Brain microvascular endothelial cell (primary cell): Measurements from ENCODE around the gene PNCK.

Experiments used
- DNase-seq: peaks from one replicate; pipeline ENCODE4 v3.0.0-alpha.2; 2020
- H3K27ac ChIP-seq: fragments of 250-450 bp; sonication (Bioruptor Pico); 2 replicates; pipeline ENCODE4 v1.5.1; 2020; ENCODE audit warnings: mild to moderate bottlenecking, moderate library complexity
- H3K27me3 ChIP-seq: fragments of 250-450 bp; sonication (Bioruptor Pico); replicated peaks from 2 replicates; pipeline ENCODE4 v1.5.1; 2020; ENCODE audit warnings: mild to moderate bottlenecking
- H3K36me3 ChIP-seq: fragments of 250-450 bp; sonication (Bioruptor Pico); replicated peaks from 2 replicates; pipeline ENCODE4 v1.5.1; 2020; ENCODE audit warnings: mild to moderate bottlenecking
- H3K4me3 ChIP-seq: 2 replicates; pipeline ENCODE4 v1.5.1; 2011; ENCODE audit warnings: low read depth, mild to moderate bottlenecking, control low read depth, low read length, moderate library complexity
- CTCF ChIP-seq: IDR thresholded peaks from 2 replicates; pipeline ENCODE4 v1.5.1; 2011; ENCODE audit warnings: low read depth, mild to moderate bottlenecking, moderate library complexity, low read length, control low read depth, inconsistent platforms; ENCODE audit errors: missing control alignments
- in situ Hi-C: cut with HindIII; loops from 2 replicates; pipeline ENCODE4 v1.10.0; 2017; ENCODE audit warnings: low sequenced_read_pairs, low pct_ligation_motif_present

Gene PNCK

GRCh38 chrX:153704021-153704526 lies 30.5 kb upstream of the PNCK start:
- H3K36me3 ChIP-seq = no peaks in the 10 kb centered on the region

GRCh38 chrX:153703036-153703370 lies 29.4 kb upstream of the PNCK start:
- Histone ChIP-seq H3K27ac (no peak overlapping the region), H3K36me3 (no peaks in the 10 kb centered on the region), H3K27me3 (no peaks in the 10 kb centered on the region), H3K4me3 (no peak overlapping the region)
- DNase-seq = no peak
- in situ Hi-C loops = no loop called here
- no peak for TF ChIP-seq CTCF

More at GRCh38 chrX:153704021-153704526, 30.5 kb upstream of the PNCK start:
- Histone ChIP-seq H3K4me3 (no peak overlapping the region), H3K27me3 (no peaks in the 10 kb centered on the region), H3K27ac (no peak overlapping the region)
- TF ChIP-seq CTCF = no peak
- in situ Hi-C loops = no loop called here
- DNase-seq = no peak

GRCh38 chrX:153702336-153703035 lies 28.9 kb upstream of the PNCK start:
- no peaks in the 10 kb centered on the region for H3K36me3 ChIP-seq
- H3K27ac ChIP-seq = no peak overlapping the region
- DNase-seq = no peak
- no peak overlapping the region for H3K4me3 ChIP-seq
- no peaks in the 10 kb centered on the region for H3K27me3 ChIP-seq
- in situ Hi-C loops = no loop called here
- TF ChIP-seq CTCF = no peak

GRCh38 chrX:153701706-153702105 lies 28.1 kb upstream of the PNCK start:
- H3K27ac ChIP-seq = no peak overlapping the region
- no peaks in the 10 kb centered on the region for H3K27me3 ChIP-seq
- in situ Hi-C loops = no loop called here
- no peaks in the 10 kb centered on the region for H3K36me3 ChIP-seq
- H3K4me3 ChIP-seq = no peak overlapping the region
- no peak for TF ChIP-seq CTCF
- no peak for DNase-seq

- no peak for TF ChIP-seq CTCF
- Histone ChIP-seq H3K36me3 (no peaks in the 10 kb centered on the region), H3K27ac (no peak overlapping the region), H3K27me3 (no peaks in the 10 kb centered on the region), H3K4me3 (no peak overlapping the region)
- DNase-seq = no peak
- in situ Hi-C loops = no loop called here
Observed at GRCh38 chrX:153700967-153701366, 27.4 kb upstream of the PNCK start.
